Adrenal gland (tissue), 12 donors: ENCODE results near the gene NPR3. TPM values are rescaled to one million over a fixed set of nuclear protein-coding genes. Genes with fewer than 3 reads are reported as not detected.

Source experiments
- DNase-seq, 7 donors: peaks; one replicate each; pipeline ENCODE4 v3.0.0-alpha.2; 2019 to 2020
- H3K27ac ChIP-seq, 5 donors: fragments of 200-600 bp; sonication (generic) in 4 of 5; 1 replicate in 3 of 5; 2 replicates in 2 of 5; pipeline versions ENCODE4 v1.5.1 to v1.8.0; 2016 to 2020; ENCODE audit warnings: mild to moderate bottlenecking in 1 of 5
- H3K27me3 ChIP-seq: fragments of 200-600 bp; 2 replicates; pipeline ENCODE4 v1.8.0; 2021
- H3K36me3 ChIP-seq, 2 donors: fragments of 200-600 bp; replicated peaks in 1 of 2; 1 replicate in 1 of 2; 2 replicates in 1 of 2; pipeline versions ENCODE4 v1.5.1 to v1.8.0; 2018 to 2022
- H3K4me1 ChIP-seq, 2 donors: fragments of 200-600 bp; replicated peaks in 1 of 2; 1 replicate in 1 of 2; 2 replicates in 1 of 2; pipeline versions ENCODE4 v1.5.1 to v1.8.0; 2018 to 2021
- H3K4me3 ChIP-seq, 4 donors: fragments of 200-600 bp; sonication (generic) in 3 of 4; one replicate each; pipeline ENCODE4 v1.5.1; 2016 to 2018
- H3K9me3 ChIP-seq, 3 donors: fragments of 200-600 bp; sonication (generic) in 1 of 3; replicated peaks in 1 of 3; 1 replicate in 2 of 3; 2 replicates in 1 of 3; pipeline versions ENCODE4 v1.5.1 to v1.8.0; 2016 to 2021
- POLR2A ChIP-seq, 2 donors: fragments of 450-650 bp; IDR thresholded peaks; one replicate each; pipeline ENCODE4 v1.6.1; 2017; ENCODE audit warnings: antibody characterized with exemption in 2 of 2, mild to moderate bottlenecking in 2 of 2, moderate library complexity in 1 of 2
- WGBS, 4 donors: extraction: QIAGEN DNeasy Blood & Tissue Kit in 2 of 4; methylation state at CpG; one replicate each; pipeline versions ENCODE4 v1.1.5 to v1.1.7; 2013 to 2017; 5-methylcytosine and 5-hydroxymethylcytosine counted together
- intact Hi-C, 2 donors: fragments of 100-400 bp; cut with DNase I; formaldehyde crosslinking; loops; one replicate each; pipeline versions ENCODE4 v1.14.1 to v1.15.0; 2022 to 2023
- polyA plus RNA-seq, 3 donors: library from polyadenylated mRNA; stranded (reverse); fragments of 200-250 nt in 2 of 3; fragments of 350-450 nt in 1 of 3; fragmentation: Illumina TruSeq in 1 of 3; extraction: RNeasy Lipid Tissue Mini Kit (QIAGEN cat#74804) in 1 of 3; gene quantifications; one replicate each; pipeline ENCODE4 v1.2.3, GENCODE V29; 2013 to 2014
- total RNA-seq, 9 donors: library from RNA; depleted of rRNA in 4 of 9; stranded (reverse); fragments of >200 nt in 4 of 9; fragments of 120-200 nt in 1 of 9; fragmentation: NEBNext Ultra II Directional in 1 of 9; extraction: Animal tissue kit (Norgen Biotek cat#: 25700) in 1 of 9; gene quantifications; one replicate each; pipeline versions ENCODE4 v1.1.0 to v1.2.4, GENCODE V29; 2013 to 2023
- TF ChIP-seq, protein P1 (sequence below), 6 experiments: fragments of 450-650 bp in 4 of 6; fragments of 200-600 bp in 2 of 6; sonication (generic) in 1 of 6; IDR thresholded peaks; 1 replicate in 5 of 6; 2 replicates in 1 of 6; pipeline versions ENCODE4 v1.5.1 to v1.8.0; 2016 to 2021; ENCODE audit warnings: antibody characterized with exemption in 6 of 6, mild to moderate bottlenecking in 2 of 6, moderate library complexity in 1 of 6
- donor health status: healthy with polysubstance abuse.
- donor health status: Bipolar disorder and iron deficiency.
- donor health status: DM: yes; HTN: yes; CAD: no.
- donor health status: DM: no; HTN: no; CAD: no.
- donor health status: DM: no; HTN: no; CAD: no.
- donor health status: DM: yes; HTN: yes; CAD: no.

The NPR3 gene
- total and polyA plus RNA-seq, 12 donors, result 1.8 to 156 (median 9.3) TPM

DNA sequence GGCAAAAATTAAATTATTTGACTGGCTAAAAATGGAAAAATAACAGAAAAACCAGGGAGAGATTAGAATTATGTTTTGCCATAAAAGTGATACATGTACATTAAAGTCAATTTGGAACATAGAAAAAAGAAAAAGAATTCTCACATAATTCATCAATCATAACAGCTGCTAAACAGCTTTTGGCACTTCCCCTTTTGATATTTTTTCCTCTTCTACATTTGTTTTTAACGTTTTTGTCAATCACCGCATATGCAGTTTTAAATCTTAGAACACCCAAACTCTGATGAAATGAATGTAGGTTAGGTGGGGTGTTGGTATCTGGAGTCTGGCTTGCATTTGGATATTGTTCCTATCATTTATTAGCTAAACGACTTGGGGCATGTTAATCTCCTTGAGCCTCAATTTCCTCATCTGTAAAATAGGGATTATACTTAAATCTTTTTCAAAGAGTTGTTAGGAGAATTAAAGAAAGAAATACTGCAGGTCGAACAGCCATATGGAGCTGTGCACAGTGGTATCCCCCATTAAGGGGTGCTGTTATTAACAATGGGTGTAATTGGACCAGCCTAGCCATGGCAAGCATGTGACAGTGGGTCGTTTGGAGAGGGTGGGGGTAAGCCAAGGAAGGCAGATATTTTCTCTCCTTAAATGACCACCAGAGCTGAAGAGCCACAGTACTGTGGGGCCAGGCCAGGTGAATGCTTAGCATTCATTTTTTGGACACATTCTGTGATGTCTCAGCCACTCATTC lies 22.6 kb downstream of the NPR3 start:
- H3K27me3 ChIP-seq, result no peaks in the 10 kb centered on the region
- TF ChIP-seq POLR2A (IDR thresholded peaks at IDR 0.05), result no peak
- TF ChIP-seq, protein P1, sequence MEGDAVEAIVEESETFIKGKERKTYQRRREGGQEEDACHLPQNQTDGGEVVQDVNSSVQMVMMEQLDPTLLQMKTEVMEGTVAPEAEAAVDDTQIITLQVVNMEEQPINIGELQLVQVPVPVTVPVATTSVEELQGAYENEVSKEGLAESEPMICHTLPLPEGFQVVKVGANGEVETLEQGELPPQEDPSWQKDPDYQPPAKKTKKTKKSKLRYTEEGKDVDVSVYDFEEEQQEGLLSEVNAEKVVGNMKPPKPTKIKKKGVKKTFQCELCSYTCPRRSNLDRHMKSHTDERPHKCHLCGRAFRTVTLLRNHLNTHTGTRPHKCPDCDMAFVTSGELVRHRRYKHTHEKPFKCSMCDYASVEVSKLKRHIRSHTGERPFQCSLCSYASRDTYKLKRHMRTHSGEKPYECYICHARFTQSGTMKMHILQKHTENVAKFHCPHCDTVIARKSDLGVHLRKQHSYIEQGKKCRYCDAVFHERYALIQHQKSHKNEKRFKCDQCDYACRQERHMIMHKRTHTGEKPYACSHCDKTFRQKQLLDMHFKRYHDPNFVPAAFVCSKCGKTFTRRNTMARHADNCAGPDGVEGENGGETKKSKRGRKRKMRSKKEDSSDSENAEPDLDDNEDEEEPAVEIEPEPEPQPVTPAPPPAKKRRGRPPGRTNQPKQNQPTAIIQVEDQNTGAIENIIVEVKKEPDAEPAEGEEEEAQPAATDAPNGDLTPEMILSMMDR (IDR thresholded peaks at IDR 0.05), result no peak
- WGBS, 4 donors, result 65 to 71% (median 68%) methylated on average over 5 of the region's 5 CpGs
- intact Hi-C loops, result no loop called here
- DNase-seq, result no peak
- H3K27ac ChIP-seq, result no peak overlapping the region
- no peak overlapping the region for H3K4me3 ChIP-seq
- no peaks in the 10 kb centered on the region for H3K9me3 ChIP-seq
- H3K36me3 ChIP-seq, result no peaks in the 10 kb centered on the region
- no peaks in the 10 kb centered on the region for H3K4me1 ChIP-seq

DNA sequence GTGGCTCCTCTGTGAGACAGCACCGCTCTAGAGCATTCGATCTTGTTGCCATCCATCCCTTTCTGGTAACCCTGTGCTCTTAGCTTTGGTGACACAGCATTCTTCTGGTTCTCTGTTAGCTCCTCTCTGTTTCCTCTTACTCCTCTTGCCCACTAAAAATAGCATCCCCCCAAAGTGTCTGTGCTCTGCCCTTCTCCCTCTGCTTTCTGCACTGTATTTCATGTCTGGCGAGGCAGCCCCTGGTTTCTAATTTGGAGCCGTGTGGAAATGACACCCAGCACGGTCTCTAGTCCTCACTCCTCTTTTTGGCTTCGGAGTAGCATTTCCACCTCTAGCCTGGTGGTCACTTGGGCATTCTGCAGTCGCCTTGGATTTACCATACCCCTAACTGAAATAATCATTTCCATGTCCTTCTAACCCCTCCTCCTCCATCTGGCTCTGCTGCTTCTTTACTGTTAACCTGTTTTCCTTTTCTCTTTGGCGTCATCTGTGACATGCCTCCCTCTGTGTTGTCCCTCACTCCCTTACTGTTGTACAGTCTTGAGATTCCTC lies 23.8 kb downstream of the NPR3 start:
- Histone ChIP-seq H3K9me3 (no peaks in the 10 kb centered on the region), H3K27me3 (no peaks in the 10 kb centered on the region), H3K36me3 (no peaks in the 10 kb centered on the region), H3K4me3 (no peak overlapping the region), H3K27ac (no peak overlapping the region), H3K4me1 (no peaks in the 10 kb centered on the region)
- DNase-seq, result no peak
- no peak for TF ChIP-seq POLR2A (IDR thresholded peaks at IDR 0.05)
- TF ChIP-seq, protein P1 (IDR thresholded peaks at IDR 0.05), result no peak
- intact Hi-C loops, result no loop called here
- 71 to 80% (median 74%) methylated on average over 8 of the region's 8 CpGs for WGBS, 4 donors

DNA sequence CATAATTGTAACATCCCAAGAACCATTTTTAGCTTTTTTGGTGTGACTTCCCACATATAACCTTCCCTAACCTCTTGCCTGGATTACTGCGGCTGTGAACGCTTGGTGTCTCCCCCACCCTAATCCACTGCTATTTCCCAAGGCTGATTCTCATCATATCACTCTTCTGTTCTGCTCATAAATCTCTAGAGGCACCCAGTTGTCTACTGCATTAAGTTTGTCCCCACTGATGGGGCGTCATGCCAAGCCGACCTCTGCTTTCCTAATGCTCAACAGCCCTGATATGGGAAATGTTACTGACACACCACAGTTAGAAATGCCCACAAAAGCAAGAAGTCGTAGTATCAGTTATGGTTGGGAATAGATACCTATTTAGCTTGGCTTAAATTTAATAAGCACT lies 24.4 kb downstream of the NPR3 start:
- TF ChIP-seq POLR2A (IDR thresholded peaks at IDR 0.05), result no peak
- TF ChIP-seq, protein P1 (IDR thresholded peaks at IDR 0.05), result no peak
- H3K27me3 ChIP-seq, result no peaks in the 10 kb centered on the region
- no peak overlapping the region for H3K4me3 ChIP-seq
- no peak for DNase-seq
- H3K9me3 ChIP-seq, result no peaks in the 10 kb centered on the region
- 75 to 85% (median 78%) methylated on average over 5 of the region's 5 CpGs for WGBS, 4 donors
- no peaks in the 10 kb centered on the region for H3K4me1 ChIP-seq
- no peaks in the 10 kb centered on the region for H3K36me3 ChIP-seq
- no peak overlapping the region for H3K27ac ChIP-seq
- intact Hi-C loops, result no loop called here

DNA sequence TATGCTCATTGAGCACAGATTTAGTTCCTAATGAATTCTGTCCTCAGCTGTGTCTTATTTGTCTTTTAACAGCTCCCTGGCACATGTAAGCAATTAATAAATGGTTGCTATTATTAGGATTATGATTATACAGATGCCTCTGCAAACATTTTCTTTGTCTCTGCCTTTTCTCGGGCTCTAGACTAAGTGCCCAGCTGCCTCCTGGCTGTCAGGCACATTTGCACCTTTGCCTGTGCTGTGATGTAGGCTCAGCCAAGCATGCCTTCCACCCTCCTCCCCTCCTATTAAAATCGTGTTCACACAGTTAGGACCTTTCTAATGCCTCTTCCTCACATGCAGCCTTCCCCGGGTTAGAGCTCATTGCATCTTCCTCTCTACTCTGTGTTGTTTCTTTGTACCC lies 25.7 kb downstream of the NPR3 start:
- Histone ChIP-seq H3K4me3 (no peak overlapping the region), H3K36me3 (no peaks in the 10 kb centered on the region), H3K27me3 (no peaks in the 10 kb centered on the region), H3K9me3 (no peaks in the 10 kb centered on the region), H3K4me1 (no peaks in the 10 kb centered on the region), H3K27ac (no peak overlapping the region)
- no peak for DNase-seq
- TF ChIP-seq, protein P1 (IDR thresholded peaks at IDR 0.05), result no peak
- TF ChIP-seq POLR2A (IDR thresholded peaks at IDR 0.05), result no peak
- 62 to 75% (median 73%) methylated on average over 3 of the region's 3 CpGs for WGBS, 4 donors
- intact Hi-C loops, result no loop called here
